HG03064 (cell line): ENCODE data around the gene VSTM5.

Source experiments
- ATAC-seq: cut with Tn5 transposase; IDR thresholded peaks from one replicate; pipeline ENCODE4 v1.9.1; 2021; ENCODE audit warnings: low read depth; ENCODE audit not compliant: unreplicated experiment

The VSTM5 gene

DNA sequence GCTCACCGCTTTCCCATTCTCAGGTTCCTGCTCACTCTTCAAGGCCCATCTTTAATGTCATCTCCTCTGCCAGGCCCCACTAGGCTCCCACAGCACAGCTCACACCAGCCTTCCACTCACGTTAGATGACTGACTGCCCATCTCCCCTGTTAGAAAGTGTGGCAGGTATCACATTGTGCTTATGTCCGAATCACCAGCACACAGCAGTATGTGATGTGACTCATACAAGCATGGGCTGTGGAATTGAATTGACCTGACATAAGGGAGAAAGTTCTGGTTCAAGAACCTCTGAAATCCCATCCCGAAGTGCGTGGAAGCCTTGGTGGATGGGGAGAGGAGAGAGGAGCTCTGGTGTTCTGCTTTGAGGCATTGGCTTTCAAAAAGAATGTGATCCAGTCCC, 6.5 kb downstream of the VSTM5 start:
- no peak for ATAC-seq

DNA sequence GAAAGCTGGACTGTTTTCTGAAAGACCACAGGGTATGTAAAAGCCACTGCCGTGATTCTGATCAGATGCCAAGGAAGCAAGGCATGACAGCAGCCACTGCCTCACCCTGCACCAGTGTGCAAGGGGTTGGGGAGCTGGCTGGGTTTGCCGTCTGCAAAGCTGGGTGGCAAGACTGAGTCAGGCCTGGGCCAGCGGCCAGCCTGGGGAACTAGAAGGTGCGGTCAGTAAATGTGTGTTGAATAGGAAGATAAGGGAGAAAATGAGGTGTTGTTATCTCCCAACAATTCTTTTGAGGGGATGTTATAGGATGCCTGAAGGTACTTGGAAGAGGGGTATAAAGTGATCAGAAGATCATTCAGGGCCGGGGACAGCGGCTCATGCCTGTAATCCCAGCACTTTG, 8.0 kb downstream of the VSTM5 start:
- no peak for ATAC-seq

DNA sequence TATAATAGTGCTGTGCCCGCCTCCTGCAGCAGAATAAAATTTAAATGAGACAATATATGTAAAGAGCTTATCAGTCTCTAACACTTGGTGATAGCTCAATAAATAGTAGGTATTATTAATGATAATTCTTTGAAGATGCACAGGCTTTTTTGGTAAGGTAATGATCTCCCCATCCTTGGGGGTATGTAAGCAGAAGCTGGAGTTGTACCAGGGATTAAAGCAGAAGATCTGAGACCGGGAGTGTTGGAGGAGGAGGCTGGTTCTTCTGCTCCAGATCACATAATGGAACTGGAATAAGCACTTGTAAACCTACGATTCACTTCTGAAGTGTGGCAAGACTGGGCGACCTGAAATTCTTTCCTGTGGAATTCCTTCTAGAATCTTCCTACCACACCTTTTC, 8.4 kb downstream of the VSTM5 start:
- ATAC-seq = no peak

DNA sequence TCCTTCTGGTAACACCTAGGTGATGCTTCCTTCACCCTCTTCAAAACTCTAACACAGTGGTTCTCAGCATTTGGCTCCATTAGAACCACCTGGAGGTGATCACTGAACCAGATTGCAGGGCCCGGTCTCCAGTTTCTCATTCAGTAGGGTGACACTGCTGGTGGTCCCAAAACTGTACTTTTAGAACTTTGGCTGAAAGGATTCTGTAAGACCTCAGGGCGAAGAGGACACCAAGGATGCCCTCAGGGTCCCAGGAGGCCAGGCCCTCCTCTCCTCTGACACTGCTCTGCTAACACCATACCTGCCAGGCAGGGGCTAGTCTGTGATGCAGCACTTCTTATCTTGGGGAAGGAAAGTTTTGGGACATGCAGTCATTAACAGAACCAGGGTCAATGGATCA, 9.0 kb downstream of the VSTM5 start:
- no peak for ATAC-seq

DNA sequence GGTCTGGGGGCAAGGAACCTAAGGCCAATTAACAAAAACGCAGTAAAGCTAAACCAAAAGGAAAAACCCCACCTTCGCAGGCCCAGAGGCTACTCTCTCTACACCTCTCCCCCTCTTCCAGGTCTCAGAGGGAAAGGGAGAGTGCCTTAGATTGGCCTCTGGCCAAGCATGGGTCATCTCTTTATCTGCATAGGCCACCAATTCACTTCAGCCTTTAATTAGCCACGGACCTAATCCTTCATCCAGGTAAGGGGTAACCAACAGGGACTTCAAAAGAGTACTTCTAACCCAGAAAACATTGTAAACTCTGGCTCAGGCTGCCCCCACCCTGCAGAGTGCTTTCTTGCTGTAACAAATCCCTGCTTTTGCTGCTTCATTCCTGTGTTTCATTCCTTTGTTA, 9.4 kb downstream of the VSTM5 start:
- ATAC-seq = no peak

DNA sequence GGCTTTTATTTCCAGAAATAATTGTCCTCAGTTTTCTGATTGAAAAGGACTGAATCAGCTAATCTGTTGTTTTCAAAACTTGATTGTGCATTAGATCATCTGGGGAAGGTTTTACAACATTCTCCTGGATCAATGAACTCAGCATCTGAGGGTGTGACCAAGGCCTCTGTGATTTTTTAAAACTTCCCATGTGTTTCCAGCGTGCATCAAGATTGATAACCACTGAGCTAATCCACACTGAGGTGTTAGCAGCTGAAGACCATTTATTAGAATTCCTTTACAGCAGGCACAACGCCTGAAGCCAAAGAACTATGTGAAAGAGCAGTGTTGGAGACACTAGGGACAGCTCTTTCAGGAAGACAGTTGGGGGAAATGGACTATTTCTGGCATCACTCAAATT, 10.2 kb downstream of the VSTM5 start:
- ATAC-seq = no peak

DNA sequence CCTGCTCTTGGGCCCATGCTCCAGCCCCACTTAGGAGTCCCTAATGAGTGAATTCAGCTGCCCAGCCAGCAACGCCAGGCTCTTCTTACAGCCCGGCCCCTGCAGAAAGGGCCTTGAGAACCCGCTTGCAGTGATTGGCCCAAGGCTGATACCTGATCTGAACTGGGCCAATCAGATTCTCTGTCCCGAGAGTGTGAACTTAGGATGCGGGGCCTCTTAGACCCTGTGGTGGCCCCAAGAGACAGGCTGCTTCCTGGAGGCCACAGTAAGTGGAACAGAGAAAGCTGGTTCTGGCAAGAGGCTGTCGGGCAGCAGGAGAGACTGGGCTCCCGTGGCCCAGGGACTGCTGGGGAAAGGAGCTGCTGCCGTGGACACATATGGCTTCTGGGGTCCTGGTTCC, 11.5 kb downstream of the VSTM5 start:
- ATAC-seq = no peak

DNA sequence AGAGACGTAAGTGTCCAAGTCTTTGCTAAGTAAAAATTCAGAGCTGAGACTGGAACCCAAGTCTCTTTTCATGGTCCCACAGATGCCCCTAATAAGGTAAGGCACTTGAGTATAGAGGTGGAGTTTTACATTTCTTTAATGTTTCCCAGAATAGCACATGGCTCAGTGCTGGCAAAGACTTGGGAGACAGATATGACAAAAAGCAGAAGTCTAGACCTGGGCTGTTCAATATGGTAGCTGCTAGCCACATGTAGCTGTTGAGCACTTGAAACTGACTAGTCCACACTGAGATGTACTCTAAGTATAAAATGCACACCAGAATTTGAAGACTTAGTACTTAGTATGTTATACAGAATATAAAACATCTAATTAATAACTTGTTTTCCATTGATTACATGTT, 17.6 kb downstream of the VSTM5 start:
- ATAC-seq = no peak

DNA sequence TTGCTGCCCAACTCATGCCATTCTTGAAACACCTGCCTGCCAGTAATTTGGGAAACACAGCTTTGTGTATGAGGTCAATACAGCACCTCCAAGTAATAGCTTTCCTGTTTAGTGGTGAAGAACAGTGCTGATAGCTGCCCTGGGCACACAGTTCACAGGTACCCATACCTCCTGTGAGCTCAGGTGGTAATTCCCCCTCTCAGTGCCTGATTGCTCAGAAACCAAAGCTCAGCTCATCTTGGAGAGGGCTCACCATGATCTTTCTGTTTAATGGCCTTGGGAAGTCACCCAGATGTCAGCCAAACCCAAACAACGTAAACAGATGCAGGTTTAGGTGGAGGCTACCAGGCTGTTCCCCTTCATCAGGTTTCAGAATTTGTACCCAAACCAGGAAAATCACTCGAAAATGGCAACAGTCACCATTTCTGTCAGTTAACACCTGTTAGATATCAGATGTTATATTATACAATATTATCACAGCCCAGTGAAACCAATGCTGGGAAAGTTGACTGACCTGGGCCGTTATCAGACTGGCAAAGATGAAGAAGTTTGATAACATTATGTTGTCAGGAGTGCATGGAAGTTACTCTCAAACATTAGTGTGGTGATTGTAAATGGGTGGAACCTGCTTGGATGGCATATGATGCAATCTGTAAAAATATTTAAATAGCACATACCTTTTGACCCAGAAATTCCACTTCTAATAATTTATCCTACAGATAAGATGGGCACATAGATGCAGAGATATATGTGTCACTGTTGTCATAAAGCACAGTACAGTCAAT, 18.9 kb downstream of the VSTM5 start:
- no peak for ATAC-seq

DNA sequence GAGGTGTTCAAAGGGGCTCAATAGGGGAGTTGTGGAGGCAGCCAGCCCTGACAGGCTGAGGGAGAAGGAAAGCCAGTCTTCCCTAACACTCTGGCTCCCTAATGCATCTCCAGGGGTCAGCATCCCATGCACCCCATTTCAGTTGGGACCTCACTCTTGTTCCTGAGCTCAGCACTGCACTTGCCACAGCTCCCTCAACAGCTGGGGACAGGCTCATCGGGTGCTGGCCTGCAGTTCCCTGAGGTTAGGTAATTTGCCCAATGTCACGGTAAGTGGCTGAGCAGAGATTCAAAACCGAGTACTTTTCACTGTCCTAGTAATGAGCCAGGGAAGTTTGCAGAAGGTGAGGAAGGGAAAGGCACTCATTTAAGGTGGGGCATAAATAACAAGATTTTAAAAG, 20.8 kb downstream of the VSTM5 start:
- no peak for ATAC-seq

DNA sequence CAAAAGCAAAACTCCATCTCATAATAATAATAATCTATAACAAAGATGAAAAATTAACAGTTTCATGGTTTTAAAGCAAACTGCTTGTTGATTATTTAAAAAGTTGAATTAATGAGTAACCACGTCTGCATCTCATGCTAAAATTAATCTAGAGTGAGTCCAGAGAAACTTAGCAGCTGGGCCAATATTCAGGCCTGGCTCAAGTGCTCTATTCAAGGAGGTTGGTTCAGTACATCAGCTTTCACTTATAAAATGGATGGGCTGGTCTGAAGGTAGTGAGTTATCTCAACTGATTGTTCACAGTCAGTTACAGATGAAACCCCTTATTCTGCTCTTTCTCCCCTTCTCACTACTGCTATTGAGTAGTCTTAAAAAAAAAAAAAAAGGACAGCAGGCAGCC, 23.1 kb downstream of the VSTM5 start:
- ATAC-seq = no peak

DNA sequence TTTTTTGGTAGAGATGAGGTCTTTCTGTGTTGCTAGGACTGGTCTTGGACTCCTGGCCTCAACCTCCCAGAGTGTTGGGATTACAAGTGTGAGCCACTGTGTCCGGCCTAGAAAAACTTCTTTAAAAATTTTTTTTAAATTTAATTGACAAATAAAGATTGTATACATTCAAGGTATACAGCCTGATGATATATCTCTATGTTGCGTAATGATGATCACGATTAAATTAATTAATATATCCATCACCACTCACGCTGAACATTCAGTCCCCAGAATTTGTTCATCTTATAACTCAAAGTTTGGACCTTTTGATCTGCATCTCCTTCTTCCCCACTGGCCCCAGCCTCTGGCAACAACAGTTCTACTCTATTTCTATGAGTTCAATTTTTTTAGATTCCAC, 27.2 kb downstream of the VSTM5 start:
- no peak for ATAC-seq

DNA sequence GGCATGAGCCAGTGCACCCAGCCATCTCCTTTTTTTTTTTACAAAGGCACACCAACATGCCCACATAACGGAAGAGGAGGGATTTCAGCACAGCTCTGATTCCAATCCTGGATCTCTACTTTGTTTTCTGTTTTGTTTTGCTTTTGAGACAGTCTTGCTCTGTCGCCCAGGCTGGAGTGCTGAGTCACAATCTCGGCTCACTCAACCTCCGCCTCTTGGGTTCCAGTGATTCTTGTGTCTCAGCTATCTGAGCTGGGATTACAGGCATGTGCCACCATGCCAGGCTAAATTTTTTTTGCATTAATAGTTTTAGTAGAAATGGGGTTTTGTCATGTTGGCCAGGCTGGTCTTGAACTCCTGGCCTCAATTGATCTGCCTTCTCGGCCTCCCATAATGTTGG, 28.1 kb downstream of the VSTM5 start:
- no peak for ATAC-seq

DNA sequence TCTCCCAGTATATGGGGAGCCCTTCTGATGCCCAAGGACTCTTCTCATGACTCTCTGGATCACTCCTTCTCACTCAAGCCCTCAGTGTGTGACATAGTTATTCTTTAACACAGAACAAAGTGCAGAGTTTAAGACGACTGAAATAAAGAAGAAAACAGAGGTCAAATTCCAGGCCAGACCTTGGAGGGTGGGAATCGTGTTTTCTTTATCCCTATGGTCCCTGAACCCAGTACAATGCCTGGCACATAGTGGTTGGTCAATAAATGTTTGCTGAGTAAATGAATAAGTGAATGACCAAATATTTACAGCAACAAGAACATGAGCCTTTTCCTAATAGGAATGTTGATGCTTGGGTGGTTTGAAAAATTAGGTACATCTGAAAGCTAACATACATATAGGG, 28.8 kb downstream of the VSTM5 start:
- no peak for ATAC-seq

DNA sequence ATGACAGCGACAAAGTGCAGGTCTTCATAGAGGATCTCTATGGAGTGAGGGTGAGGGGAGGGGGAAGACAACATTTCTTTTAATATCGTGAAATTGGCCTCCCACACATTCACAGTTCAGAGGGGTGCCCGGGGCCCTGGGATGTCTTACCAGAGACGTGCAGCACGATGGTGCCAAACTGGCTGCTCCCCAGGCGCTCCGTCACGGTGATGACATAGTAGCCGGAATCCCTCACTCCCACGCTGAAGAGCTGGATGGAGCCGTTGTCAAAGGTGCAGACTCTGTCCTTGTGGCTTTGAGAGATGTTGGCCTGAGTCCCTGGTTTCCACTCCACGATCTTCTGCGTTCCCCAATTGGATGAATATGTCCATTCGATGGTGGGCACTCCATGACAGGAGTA, 29.6 kb downstream of the VSTM5 start:
- no peak for ATAC-seq

DNA sequence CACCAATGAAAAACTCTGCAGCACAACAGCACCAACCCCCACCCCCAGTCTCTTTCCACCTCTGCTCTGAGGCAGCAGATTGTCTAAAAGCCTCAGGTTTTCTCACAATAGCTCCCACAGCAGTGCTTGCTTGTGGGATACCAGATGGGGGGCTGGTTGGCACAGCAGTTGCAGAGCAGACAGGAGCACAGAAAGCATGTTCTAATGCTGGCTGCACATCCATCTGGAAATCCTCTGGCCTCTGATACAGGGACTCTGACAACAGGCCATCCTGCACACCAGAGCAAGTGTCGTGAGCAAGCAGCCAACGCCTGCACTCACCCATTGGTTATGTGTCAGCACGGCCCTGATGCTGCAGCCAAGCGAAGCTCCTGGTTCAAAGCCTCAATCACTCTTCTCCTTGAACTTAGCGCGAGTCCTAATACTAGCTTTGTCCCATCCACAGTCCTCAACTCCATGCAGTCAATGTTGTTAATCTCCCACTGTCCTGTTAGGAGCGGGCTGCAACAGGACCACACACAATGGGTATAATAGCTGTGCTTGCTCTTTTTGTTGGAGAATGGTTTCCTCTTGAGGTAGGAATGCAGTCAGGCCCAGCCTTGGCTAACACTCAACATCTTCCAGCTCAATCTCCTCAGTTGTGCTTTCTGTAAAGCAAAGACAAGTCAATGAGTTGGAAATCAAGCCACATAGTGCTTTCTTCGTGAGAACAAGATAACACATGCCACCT, 30.3 kb downstream of the VSTM5 start:
- no peak for ATAC-seq

DNA sequence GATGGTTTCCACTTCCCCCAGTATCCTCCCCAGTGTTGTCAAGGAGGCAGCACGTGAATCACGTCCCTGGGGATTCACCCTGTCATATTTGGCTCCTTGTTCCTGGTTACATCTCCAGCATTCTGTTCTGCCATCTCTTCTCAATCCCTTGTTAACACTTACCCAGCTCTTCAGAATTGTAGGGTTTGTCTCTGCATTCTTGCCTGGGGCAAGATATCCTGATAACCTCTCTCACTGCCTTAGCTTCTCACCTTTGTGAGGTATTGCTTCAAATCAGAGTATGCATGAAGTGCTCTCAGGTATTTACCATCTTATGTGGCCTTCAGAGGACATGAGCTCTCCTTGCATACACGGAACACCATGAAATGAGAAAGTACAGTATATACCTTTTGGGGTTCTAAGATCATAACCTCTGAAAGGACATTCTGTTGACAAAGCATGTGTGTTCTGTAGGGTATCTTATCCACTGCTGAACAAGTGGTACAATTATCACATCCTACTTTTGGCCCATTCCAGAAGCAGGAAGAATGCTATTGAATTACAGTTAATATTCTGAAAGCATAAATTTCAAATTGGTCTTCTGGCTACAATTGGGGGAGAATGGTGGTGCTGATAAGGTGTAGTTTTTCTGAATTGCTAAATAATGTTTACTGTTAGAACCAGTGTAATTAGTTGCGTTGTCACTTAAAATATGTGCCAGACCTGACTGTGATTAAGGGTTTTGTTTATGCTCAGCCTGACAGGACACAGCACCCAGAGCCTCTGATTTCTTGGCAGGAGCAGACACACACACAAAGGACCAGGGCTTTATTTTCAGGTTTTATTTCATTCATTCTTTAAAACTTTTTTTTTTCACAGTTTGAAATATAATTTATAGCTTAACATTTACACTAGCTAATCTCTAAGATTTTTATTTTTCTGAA, 32.7 kb downstream of the VSTM5 start:
- ATAC-seq = no peak

DNA sequence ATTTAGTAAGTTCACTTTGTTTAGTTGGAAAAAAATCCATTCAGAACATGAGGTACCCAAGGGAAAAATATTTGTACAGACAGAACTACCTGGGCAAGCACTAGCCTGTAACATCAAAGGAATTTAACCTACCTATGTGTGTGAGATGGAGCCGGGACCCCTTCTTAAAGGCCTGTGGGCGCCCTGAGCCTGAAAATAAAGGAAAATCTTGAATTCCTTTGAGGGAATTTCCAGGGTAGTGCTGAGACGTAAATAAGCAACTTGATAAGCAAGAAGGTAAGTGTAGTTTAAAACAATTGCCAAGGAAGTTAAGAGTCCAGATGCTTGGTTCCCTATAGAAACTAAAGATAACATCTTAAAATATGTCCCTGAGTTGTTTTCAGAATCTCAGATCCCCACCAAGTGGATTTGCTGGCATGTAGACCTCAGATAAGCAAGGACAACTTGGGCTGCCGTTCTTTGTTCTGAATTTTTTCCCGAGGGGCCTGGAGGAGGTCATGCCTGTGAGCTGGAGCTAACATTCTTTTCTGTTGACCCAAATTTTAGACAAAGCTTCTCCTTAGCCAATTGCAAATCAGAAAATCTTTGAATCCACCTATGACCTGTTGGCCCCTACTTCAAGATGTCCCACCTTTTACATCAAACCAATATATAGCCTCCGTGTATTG, 35.3 kb downstream of the VSTM5 start:
- ATAC-seq = no peak

DNA sequence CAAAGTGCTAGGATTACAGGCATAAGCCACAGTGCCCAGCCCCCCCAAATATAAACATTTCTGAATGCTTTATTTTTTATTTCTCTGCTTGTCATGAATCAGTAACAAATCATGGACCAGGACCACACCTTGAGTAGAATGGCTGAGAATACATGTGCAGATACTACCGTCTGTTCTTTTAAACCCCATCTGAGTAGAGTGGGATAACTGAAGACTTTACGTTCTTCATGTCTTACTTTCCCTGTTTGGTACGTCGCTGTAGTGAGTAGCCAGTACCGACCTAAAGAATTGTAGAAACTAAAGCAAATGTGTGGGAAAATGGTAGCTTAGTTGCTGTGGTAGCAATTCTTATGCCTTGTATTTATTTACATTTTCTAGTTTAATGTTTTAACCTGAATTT, 36.4 kb downstream of the VSTM5 start:
- ATAC-seq = no peak

DNA sequence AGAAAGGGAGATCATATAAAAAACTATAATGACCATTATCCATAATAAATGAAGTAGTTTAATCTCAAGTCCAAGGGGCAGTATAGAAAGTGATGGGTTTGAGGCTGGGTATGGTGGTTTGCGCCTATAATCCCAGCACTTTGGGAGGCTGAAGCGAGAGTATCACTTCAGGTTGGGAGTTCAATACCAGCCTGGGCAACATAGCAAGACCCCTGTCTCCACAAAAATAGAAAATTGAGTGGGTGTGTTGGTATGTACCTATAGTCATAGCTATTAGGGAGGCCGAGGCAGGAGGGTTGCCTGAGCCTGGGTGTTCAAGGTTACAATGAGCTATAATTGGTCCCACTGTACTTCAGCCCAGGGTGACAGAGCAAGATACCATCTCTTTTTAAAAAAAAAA, 42.4 kb downstream of the VSTM5 start:
- ATAC-seq = no peak

DNA sequence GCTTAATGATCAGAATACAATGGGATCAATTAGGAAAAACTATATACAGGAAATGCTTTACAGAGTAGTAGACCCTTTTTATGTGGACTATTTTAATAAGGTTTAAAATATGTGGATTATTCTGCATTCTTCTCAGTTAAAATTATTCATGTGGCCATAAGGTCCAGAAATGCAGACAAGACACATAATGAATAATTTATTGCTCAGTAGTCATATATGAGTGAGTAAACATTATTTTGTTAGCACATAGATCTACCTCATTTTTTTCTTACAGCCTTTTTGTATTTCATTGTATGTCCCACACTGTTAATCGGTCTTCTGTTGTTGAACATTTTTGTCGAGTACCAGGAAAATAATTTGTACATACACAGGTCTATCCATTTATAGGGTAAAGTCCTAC, 45.5 kb downstream of the VSTM5 start:
- no peak for ATAC-seq
